ENCODE results near the gene DMAP1. TPM values are rescaled to one million over a fixed set of nuclear protein-coding genes. Genes with fewer than 3 reads are reported as not detected.

Gene DMAP1
- total RNA-seq, 1 experiment from 2014 or later, result 37.3 TPM

DNA sequence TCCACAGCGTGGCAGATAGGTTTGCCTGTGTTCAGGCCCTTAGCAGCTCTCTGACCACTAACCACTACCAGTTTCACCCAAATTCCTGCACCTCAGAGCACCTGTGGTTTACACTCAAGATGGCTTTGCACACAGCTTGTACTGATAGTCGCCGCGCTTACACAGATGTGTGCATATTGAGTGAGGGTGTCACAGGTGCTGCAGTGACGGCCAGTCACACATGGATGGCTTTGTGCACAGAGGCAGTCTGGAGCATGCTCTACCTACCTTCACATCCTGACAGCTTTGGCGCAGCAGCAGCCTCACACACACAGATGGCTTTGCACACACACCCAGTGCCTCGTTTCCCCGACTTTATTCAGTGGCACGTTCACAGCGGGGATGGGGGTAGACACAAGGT, 7.5 kb downstream of the DMAP1 start:
- Histone ChIP-seq H3K36me3 (ENCODE audit: insufficient read depth, low read length, poor library complexity, severe bottlenecking) (peaks cover 48% of the 10 kb centered on the region), H3K4me1 (ENCODE audit: insufficient read depth, low read length, poor library complexity, severe bottlenecking) (no peaks in the 10 kb centered on the region), H3K9me3 (ENCODE audit: low read depth, low read length, poor library complexity, severe bottlenecking) (no peaks in the 10 kb centered on the region), H3K4me3 (ENCODE audit: low read depth, low read length, poor library complexity, severe bottlenecking) (no peak overlapping the region), H3K27me3 (replicated peaks; ENCODE audit: insufficient read depth, low read depth, low read length, poor library complexity) (no peaks in the 10 kb centered on the region), H3K27ac (ENCODE audit: low read depth, low read length, poor library complexity, severe bottlenecking) (no peak overlapping the region)
- CTCF ChIA-PET, result no interaction called here
- TF ChIP-seq, protein P1, sequence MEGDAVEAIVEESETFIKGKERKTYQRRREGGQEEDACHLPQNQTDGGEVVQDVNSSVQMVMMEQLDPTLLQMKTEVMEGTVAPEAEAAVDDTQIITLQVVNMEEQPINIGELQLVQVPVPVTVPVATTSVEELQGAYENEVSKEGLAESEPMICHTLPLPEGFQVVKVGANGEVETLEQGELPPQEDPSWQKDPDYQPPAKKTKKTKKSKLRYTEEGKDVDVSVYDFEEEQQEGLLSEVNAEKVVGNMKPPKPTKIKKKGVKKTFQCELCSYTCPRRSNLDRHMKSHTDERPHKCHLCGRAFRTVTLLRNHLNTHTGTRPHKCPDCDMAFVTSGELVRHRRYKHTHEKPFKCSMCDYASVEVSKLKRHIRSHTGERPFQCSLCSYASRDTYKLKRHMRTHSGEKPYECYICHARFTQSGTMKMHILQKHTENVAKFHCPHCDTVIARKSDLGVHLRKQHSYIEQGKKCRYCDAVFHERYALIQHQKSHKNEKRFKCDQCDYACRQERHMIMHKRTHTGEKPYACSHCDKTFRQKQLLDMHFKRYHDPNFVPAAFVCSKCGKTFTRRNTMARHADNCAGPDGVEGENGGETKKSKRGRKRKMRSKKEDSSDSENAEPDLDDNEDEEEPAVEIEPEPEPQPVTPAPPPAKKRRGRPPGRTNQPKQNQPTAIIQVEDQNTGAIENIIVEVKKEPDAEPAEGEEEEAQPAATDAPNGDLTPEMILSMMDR (conservative IDR thresholded peaks at IDR 0.05; ENCODE audit: low read depth, low read length), result no peak
- no peak for TF ChIP-seq EZH2 (IDR thresholded peaks at IDR 0.05; ENCODE audit: borderline replicate concordance, low read depth, low read length, poor library complexity, severe bottlenecking)
- POLR2A ChIA-PET (ENCODE audit: low non-redundant PET), result no interaction called here
- DNase-seq (ENCODE audit: low spot score), result no peak
- intact Hi-C loops (cut with micrococcal nuclease; ENCODE audit: unreplicated experiment), result no loop called here
- BruUV-seq (replicated peaks), result no TSS peak

DNA sequence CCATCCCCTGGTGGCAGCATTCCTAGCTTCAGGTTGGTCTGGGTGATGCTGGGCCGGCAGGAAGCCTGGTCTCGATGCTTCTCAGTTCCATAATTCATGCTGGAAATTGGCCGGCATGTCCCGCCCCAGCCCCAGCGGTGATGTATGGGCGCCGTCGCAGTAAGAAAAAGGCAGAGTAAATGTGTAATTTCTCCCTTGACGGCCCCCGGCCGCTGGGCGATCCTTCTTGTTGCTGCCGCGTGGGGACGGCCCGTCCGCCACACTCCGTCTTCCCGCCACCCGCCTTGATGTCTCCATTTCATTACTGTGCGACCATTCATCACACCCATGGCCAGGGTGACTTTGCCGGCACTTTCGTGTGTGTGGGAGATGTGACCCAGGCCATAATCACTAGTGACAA, 8.5 kb downstream of the DMAP1 start:
- H3K36me3 ChIP-seq (ENCODE audit: insufficient read depth, low read length, poor library complexity, severe bottlenecking), result peaks cover 43% of the 10 kb centered on the region
- POLR2A ChIA-PET (ENCODE audit: low non-redundant PET), result no interaction called here
- no peak for DNase-seq (ENCODE audit: low spot score)
- no peaks in the 10 kb centered on the region for H3K9me3 ChIP-seq (ENCODE audit: low read depth, low read length, poor library complexity, severe bottlenecking)
- H3K4me3 ChIP-seq (ENCODE audit: low read depth, low read length, poor library complexity, severe bottlenecking), result no peak overlapping the region
- TF ChIP-seq EZH2 (IDR thresholded peaks at IDR 0.05; ENCODE audit: borderline replicate concordance, low read depth, low read length, poor library complexity, severe bottlenecking), result no peak
- TF ChIP-seq, protein P1 (conservative IDR thresholded peaks at IDR 0.05; ENCODE audit: low read depth, low read length), result no peak
- CTCF ChIA-PET, result no interaction called here
- no peaks in the 10 kb centered on the region for H3K4me1 ChIP-seq (ENCODE audit: insufficient read depth, low read length, poor library complexity, severe bottlenecking)
- no peaks in the 10 kb centered on the region for H3K27me3 ChIP-seq (replicated peaks; ENCODE audit: insufficient read depth, low read depth, low read length, poor library complexity)
- intact Hi-C loops (cut with micrococcal nuclease; ENCODE audit: unreplicated experiment), result no loop called here
- no TSS peak for BruUV-seq (replicated peaks)
- no peak overlapping the region for H3K27ac ChIP-seq (ENCODE audit: low read depth, low read length, poor library complexity, severe bottlenecking)

DNA sequence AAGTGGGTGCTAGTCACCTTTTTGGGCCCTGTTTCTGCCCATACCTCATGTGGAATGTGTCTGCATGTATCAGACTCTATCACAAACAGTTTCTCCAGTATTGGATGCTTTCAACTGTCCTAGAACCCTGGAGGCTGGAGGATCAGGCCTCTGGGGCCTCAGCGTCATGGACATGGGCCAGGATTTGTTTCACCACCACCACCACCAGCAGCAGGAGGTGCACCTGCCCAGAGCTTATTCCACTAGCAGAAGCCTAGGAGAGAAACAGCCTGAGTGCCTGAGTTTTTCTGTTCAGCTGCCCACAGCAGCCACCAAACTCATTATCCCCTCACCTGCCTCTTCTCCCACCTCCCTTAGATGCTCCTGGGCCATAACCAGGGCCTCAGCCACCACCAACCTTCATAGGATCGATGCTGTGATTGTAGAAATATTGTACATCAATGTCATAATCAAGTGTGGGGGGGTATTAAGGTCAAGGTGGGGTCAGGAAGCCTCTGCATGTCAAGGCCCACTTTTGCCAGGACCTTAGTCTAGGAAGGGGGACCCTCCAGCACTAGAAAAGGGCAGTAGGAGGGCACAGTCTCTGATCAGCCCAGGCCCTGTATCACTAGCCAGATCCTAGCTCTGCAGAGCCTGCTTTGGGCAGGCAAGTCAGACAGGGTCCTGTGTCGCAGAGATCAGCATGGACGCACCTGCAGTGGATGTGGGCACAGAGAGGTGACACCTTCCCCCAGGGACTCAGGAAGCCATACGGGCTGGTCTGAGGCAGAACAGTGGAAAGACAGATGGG, 9.3 kb downstream of the DMAP1 start:
- no peaks in the 10 kb centered on the region for H3K27me3 ChIP-seq (replicated peaks; ENCODE audit: insufficient read depth, low read depth, low read length, poor library complexity)
- H3K4me1 ChIP-seq (ENCODE audit: insufficient read depth, low read length, poor library complexity, severe bottlenecking), result no peaks in the 10 kb centered on the region
- no peaks in the 10 kb centered on the region for H3K9me3 ChIP-seq (ENCODE audit: low read depth, low read length, poor library complexity, severe bottlenecking)
- no peak for TF ChIP-seq EZH2 (IDR thresholded peaks at IDR 0.05; ENCODE audit: borderline replicate concordance, low read depth, low read length, poor library complexity, severe bottlenecking)
- TF ChIP-seq, protein P1 (conservative IDR thresholded peaks at IDR 0.05; ENCODE audit: low read depth, low read length), result no peak
- BruUV-seq (replicated peaks), result no TSS peak
- H3K27ac ChIP-seq (ENCODE audit: low read depth, low read length, poor library complexity, severe bottlenecking), result no peak overlapping the region
- H3K4me3 ChIP-seq (ENCODE audit: low read depth, low read length, poor library complexity, severe bottlenecking), result no peak overlapping the region
- intact Hi-C loops (cut with micrococcal nuclease; ENCODE audit: unreplicated experiment), result no loop called here
- no peak for DNase-seq (ENCODE audit: low spot score)
- ChIA-PET POLR2A (ENCODE audit: low non-redundant PET) (no interaction called here), CTCF (no interaction called here)
- H3K36me3 ChIP-seq (ENCODE audit: insufficient read depth, low read length, poor library complexity, severe bottlenecking), result peaks cover 36% of the 10 kb centered on the region

All from A673 (cell line).